Left renal cortex interstitium (tissue), 4 donors: Measurements from ENCODE around the gene GDF10. TPM values are rescaled to one million over a fixed set of nuclear protein-coding genes. Genes with fewer than 3 reads are reported as not detected.

Experiments used
- DNase-seq, 4 donors: peaks; one replicate each; pipeline ENCODE4 v3.0.0-alpha.2; 2013; ENCODE audit warnings: low read depth in 4 of 4, low spot score in 2 of 4, missing footprints in 1 of 4
- polyA plus RNA-seq, 4 donors: library from polyadenylated mRNA; unstranded; fragments of 120-200 nt; gene quantifications; one replicate each; pipeline ENCODE4 v1.2.1, GENCODE V29; 2013; ENCODE audit not compliant: insufficient read length in 4 of 4

GDF10 gene
- polyA plus RNA-seq, 4 donors, result 1.2 to 3.1 (median 1.8) TPM

DNA sequence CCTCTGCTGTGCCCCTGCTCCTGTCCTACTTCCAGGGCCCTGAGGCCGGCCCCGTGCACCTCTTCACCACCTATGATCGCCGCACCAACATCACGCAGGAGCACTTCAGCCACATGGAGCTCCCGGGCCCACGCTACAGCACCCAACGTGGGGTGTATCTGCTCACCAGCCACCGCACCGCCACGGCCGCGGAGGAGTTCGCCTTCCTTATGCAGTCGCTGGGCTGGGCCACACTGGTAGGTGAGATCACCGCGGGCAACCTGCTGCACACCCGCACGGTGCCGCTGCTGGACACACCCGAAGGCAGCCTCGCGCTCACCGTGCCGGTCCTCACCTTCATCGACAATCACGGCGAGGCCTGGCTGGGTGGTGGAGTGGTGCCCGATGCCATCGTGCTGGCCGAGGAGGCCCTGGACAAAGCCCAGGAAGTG is 50.0 kb downstream of the GDF10 start:
- DNase-seq, result no peak

DNA sequence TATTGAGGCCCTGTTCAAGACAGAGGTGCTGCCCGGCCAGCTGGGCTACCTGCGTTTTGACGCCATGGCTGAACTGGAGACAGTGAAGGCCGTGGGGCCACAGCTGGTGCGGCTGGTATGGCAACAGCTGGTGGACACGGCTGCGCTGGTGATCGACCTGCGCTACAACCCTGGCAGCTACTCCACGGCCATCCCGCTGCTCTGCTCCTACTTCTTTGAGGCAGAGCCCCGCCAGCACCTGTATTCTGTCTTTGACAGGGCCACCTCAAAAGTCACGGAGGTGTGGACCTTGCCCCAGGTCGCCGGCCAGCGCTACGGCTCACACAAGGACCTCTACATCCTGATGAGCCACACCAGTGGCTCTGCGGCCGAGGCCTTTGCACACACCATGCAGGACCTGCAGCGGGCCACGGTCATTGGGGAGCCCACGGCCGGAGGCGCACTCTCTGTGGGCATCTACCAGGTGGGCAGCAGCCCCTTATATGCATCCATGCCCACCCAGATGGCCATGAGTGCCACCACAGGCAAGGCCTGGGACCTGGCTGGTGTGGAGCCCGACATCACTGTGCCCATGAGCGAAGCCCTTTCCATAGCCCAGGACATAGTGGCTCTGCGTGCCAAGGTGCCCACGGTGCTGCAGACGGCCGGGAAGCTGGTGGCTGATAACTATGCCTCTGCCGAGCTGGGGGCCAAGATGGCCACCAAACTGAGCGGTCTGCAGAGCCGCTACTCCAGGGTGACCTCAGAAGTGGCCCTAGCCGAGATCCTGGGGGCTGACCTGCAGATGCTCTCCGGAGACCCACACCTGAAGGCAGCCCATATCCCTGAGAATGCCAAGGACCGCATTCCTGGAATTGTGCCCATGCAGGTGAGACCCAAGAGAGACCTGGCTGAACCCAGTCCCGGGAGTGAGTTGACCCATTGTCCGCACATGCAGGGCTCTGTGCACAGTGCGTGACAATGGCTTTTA is 51.0 kb downstream of the GDF10 start:
- DNase-seq, result no peak

DNA sequence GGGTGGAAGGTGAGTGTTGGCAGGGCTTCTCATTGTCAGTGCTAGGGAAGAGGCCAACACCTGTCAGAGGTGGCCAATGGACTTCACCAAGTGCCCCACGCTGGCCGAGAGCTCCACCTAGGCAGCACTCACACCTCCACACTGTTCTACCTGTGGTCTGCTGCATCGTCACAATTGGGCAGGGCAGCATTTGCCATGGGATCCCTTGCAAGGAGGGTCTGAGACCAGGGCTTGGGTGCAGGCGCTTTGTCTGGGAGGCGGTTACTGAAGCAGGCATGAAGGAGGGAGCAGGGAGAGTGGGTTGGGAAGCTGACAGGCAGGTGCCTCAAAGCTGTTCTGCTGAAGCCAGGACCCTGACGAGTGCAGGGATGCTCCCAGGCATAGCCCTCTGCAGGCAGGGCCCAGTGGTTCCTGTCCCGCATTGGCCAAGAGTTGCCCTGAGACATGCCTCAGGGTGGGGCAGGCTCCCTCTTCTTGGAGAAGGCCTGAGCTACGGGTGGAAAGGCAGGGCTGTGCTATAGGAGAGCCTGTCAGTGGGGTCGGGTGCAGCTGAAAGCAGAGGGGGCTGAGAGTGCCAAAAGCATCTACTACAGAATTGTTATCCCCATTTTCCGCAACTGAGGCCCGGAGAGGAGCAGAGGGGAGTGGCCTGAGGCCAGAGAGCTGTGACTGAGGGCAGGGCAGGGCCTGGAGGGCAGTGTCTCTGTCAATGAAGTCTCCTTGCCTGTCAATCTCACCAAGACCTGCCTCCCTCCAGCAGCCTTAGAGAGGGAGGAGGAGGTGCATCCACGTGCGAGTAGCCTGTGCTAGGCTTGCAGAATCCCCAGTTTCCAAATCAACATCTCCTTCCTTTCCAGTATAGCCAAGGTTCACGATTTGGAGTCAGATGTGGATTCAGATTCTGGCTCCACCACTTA is 52.2 kb downstream of the GDF10 start:
- DNase-seq, result no peak

DNA sequence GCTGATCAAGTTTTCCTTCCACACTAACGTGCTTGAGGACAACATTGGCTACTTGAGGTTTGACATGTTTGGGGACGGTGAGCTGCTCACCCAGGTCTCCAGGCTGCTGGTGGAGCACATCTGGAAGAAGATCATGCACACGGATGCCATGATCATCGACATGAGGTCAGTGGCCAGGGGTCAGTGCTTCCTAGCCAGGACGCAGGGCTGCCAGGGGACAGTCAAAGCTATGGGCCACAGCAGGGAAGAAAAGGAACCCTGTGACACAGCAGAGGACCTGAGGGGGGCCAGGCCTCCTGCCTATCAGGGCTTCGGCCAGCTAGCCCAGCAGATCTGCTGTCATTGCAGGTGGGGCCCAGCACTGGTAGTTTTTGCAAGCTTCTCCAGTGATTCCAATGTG is 53.4 kb downstream of the GDF10 start:
- DNase-seq, result no peak

DNA sequence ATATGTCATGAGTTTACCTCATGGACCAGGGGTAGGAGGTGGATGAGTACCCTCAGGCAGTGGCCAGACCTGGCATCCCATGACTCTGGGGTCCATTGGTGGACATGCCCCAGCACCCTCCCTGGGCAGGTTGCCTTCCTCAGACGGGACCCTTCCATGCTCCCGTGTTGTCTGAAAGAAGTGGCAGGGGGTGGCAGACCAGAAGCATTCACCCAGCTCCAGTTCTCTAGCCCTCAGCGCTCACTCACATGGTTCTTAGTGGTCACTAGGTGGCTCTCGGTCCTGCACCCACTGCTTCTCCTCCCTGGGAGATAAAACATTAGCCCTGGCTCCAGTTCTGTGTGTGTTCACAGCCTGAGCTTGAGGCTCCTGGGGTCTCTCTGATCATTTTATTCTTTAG is 54.2 kb downstream of the GDF10 start:
- no peak for DNase-seq

GRCh38 chr10:47354900-47355299 is 54.9 kb downstream of the GDF10 start:
- DNase-seq, result no peak

GRCh38 chr10:47356708-47357107 is 56.7 kb downstream of the GDF10 start:
- no peak for DNase-seq

DNA sequence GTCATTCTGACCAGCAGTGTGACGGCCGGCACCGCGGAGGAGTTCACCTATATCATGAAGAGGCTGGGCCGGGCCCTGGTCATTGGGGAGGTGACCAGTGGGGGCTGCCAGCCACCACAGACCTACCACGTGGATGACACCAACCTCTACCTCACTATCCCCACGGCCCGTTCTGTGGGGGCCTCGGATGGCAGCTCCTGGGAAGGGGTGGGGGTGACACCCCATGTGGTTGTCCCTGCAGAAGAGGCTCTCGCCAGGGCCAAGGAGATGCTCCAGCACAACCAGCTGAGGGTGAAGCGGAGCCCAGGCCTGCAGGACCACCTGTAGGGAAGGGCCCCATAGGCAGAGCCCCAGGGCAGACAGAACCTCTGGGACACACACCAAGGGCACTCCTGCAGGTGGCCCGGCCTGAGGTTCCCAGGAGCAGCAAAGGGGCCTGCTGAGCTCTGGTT is 57.2 kb downstream of the GDF10 start:
- DNase-seq, result no peak

GRCh38 chr10:47357911-47358310 is 57.9 kb downstream of the GDF10 start:
- DNase-seq, result no peak

DNA sequence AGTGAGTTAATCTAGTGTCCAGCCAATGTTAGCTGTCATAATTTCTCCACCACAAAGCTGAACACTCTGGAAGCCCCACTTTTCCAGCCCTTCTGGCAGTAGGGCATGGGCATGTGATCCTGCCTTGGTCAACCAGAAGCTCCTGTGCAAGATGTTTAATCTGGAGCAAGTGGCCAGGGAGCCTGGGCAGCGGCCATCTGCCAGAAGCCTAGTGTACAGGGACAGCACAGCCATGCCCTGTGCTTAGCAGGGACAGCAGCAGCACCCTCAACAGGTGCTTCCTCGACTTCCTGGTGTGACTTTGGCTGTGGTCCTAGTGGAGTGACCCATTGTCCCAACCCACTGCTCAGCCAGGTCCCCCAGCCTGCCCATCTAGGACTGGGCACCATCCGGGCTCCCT is 58.5 kb downstream of the GDF10 start:
- no peak for DNase-seq

GRCh38 chr10:47359101-47359500 is 59.1 kb downstream of the GDF10 start:
- no peak for DNase-seq

DNA sequence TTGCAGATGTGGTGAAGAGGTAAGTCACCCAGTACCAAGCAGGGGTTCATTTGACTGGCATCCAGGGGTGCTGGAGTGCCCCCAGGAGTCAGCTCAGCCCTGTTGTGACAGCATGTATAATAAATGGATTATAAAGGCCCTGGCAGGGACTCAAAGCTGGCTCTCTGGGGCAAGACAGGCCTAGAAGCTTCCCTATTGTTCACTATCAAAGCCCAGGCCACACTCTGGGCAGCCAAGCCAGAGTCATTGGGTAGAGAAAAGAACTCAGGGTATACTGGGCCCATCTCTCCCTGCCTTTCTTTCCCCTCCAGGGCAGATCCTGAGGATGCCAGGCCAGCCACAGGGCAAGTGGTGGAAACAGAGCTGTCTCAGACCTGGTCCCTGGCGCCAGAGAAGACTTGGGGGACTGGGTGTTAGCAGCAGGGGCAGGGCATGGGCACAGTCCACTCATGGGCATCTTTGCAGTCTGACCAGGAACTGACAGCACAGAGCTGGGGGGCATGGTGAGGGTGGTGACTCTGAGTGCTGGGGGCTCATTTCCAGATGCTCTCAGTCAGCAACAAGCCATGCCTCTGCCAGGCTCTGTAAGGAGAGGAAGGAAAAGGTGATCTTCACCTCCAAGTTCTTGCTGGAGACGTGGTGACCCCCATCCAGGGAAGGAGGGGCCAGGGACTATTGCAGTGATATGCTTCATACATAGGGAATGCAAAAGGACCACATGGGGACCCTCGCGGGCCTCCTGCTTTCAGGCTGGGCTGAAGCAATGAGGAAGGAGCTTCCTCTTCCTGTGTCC is 59.8 kb downstream of the GDF10 start:
- no peak for DNase-seq

DNA sequence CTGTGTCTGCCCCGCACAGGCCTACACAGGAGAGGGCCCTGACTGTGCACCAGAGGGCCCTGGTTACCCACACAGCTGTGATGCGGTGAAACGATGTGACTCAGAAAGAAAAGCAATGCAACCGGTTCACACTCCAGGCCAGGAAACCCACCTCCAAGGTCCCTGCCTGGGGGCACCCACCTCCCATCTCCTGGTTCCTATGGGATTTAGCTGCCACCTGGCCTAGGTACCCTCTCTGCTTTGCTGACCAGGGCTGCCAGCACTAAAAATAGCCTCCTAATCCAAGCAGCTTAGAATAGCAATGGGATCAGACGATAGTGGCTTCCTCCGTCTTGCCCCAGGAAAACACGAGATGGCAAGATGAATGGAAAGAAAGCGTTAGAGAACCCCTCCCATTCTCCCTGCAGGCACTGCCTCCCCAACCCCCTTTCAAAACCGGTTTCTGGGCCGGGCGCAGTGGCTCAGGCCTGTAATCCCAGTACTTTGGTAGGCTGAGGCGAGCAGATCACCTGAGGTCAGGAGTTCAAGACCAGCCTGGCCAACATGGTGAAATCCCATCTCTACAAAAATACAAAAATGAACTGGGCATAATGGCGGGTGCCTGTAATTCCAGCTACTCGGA is 60.5 kb downstream of the GDF10 start:
- no peak for DNase-seq

DNA sequence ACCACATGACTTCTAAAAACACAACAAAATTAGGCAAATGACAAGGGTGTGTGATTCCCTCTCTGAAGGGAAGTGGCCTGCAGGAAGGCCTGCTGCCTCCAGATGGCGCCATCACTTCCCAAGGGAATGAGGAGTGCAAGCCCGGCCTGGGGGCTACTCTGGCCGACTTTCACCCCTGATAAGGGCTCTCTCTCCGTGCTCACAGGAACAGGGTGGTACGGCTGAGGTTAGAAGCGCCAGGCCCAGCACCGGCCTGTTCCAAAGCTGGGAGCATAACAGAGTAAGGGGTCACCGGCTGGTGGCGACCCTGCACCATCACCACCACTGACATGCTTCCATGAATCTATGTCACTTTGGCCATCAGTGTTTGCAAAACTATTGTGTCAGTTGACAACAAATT is 61.3 kb downstream of the GDF10 start:
- DNase-seq, result no peak

DNA sequence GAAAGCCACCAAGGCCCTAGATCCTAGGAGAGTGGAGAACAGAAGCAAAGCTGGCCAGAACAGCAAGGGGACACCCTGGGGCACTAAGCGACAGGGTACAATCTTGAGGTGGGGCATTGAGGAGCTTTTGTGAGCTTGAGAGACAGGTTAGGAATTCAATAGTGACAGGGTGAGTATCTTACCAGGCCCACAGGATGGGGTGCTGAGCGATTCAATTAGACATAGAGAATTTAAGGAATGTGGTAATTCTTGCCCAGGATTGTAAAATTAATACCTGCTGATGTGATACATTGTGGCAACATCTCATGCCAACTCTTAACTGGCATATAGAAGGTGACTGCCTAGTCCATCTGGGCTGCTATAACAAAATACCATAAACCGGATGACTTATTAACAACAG is 62.2 kb downstream of the GDF10 start:
- DNase-seq, result no peak

Other genes starting within 250 kb of the GDF10 start
- under 1 TPM in 1 of 4 donors, not detected in 3; 0.11 TPM for gene GDF2, start 22.3 kb downstream of the GDF10 start, polyA plus RNA-seq
- gene RBP3, start 48.2 kb downstream of the GDF10 start, polyA plus RNA-seq, result under 1 TPM; 0.13 to 0.17 (median 0.16) TPM
- gene ZNF488, start 84.1 kb downstream of the GDF10 start, polyA plus RNA-seq, result 1 to 10 TPM; 4.1 to 6.8 (median 5.6) TPM
- under 1 TPM in 1 of 4 donors, not detected in 3; 0.28 TPM for gene ANXA8, start 183.9 kb downstream of the GDF10 start, polyA plus RNA-seq
- gene FAM25G, start 191.5 kb downstream of the GDF10 start, polyA plus RNA-seq, result under 1 TPM in 1 of 4 donors, not detected in 3; 0.43 TPM
- 10 to 100 TPM in 3 of 4 donors, 1 to 10 TPM in 1; 6.0 to 15.7 (median 13.6) TPM for gene AGAP9, start 223.4 kb downstream of the GDF10 start, polyA plus RNA-seq